Activated CD4-positive, alpha-beta T cell treated with anti-CD3 and anti-CD28 coated beads for 24 hours (primary cell): ENCODE results near the gene WDR93.

ENCODE experiments used
- DNase-seq, 2 donors: peaks; one replicate each; pipeline ENCODE4 v3.0.0-alpha.2; 2020; ENCODE audit warnings: low read depth in 2 of 2

Gene WDR93

DNA sequence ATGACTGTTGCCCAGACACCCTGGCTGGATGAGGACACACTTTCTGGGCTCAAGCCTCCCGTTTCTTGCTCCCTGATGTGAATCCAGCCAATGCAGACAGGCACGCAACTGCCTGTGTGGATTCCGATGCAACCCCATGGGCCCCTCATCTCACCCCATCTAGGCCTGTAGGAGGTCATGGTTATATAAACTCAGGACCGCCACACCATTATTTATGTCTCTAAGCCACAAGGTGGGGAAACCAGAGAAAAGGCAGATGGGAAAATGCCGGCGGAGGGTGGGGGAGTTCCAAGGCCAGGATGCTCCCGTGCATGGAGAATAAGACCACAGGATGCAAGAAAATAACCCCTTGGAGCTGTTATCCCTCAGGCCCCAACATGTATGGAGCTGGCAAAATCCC, 58.4 kb downstream of the WDR93 start:
- DNase-seq, result no peak

DNA sequence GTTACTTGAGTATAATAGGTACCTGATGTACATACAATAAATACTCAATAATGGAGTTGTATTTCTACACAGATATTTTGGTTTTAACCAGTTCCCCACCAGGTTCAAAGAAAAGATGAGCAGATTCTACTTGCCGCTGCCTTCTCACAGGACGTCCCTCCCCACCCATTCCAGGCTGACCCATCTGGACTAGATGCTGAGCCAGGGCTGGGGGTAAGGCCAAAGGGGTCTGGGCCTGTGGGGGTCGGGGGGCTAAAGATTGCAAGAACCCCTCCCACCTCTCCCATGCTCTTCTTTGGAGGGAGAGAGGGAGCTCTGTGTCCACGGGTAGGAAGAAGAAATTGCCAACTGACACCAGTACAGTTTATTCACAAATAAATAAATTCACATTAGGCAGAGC, 58.9 kb downstream of the WDR93 start:
- DNase-seq, result no peak

DNA sequence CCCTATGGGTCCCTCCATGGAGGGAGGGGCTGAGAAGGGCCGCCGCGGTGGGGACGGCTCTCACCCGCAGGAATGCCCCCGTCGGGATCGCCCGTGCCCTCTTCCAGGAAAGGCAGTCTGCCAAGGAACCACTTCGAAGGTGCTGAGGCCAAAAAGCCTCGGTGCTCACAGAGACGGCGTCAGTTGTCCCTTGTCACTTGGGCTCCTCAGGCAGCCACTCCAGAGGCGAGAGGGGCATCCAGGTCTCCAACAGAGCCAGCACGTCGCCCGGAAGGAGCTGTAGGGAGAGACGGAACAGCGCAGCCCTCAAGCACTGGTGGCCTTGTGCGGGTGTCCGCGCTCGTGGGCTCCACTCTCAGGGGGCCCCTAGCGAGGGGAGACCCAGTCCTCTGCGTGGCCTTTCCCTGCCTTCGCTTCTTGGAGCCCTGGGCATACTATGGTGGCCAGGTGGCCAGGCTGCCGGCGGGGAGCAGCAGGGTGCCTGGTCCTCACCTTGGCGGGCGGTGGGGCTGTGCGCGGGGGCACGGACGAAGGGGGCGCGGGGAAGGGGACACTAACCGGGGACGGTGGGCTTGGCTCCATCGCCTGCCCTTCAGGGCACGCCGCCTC, 59.4 kb downstream of the WDR93 start:
- DNase-seq, result no peak

DNA sequence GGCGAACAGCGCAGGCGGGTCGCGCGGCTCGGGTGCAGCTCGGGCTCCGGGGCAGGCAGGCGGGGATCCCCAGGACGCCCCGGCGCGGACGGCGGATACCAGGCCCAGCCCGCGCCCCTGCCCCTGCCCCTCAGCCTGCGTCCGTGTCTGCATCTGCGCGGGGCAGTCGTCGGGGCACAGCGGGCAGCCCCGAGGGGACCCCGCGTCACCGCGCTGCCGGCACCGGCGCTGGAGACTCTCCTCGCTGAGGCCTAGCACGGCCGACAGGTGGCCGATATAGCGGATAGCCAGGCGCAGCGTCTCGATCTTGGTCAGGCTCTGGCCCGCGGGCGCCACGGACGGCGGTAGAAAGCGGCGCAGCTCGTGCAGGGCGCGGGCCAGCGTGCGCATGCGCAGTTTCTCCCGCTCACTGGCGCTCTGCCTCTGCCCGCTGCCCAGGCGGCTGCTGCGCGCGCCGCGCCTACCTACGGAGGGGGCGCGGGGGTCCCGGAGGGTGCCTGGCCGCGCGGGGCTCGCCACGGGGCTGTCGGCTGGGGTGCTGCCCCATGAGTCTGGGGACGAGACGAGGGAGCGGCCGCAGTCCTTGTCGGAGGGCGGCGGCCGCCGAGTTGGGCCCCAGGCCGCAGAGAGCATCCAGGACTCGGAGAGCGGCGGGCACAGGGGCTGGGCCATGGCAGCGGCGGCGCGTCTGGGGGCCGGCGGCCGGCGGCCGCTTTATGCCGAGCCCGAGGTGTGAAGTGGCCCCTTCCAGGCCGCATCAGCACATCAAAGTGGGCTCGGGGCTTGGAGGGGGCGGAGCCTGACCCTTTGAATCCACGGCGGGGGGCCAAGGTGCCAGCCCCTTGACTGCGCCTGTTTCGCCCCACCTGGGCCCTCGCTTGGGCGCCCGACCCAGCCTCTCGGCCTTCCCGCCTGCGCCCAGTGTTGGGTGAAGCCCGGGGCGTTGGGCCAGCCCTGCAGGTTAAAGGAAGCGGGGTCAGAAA, 60.2 kb downstream of the WDR93 start, which contains the start of gene MESP1:
TSS of gene MESP1 (minus strand) at position 690 of the 983 bp plus-strand sequence. CDS start at position 672, 18 bp downstream.
- peak; percentile 71 to 77 for DNase-seq

DNA sequence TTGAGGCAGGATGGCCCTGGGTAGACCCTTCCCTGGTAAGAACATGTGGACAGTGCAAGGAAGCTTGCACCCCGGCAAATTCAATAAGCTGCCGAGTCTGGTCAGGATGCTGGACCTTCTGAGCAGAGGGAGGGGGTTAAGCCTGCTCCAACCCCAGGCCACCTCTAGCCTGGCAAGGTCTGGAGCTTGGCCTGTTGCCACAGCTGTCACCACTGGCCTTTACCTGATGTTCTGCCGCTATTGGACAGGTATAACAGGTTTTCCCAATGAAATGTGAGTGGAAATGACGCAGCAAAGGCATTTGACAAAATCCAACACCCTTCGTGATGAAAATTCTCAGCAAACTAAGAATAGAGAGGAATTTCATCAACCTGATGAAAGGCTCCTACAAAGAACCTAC, 61.1 kb downstream of the WDR93 start:
- no peak for DNase-seq

- no peak for DNase-seq
Measured at GRCh38 chr15:89753855-89754254, 63.2 kb downstream of the WDR93 start.

- DNase-seq, result no peak
Measured at GRCh38 chr15:89754361-89755154, 63.9 kb downstream of the WDR93 start.

DNA sequence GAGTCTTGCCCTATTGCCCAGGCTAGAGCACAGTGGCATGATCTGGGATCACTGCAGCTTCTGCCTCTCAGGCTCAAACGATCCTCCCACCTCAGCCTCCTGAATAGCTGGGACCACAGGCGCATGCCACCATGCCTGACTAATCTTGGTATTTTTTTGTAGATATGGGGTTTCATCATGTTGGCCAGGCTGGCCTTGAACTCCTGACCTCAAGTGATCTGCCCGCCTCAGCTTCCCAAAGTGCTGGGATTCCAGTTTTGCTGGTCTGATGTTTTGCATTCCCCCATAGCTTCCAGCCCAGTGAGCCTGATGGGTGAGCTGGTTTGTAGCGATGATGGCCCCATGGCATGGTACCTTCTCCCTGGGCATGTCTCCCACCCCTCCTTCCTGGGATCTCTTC, 65.1 kb downstream of the WDR93 start:
- no peak for DNase-seq

- DNase-seq, result no peak
Measured at GRCh38 chr15:89756897-89757296, 66.3 kb downstream of the WDR93 start.

- no peak for DNase-seq
Measured at GRCh38 chr15:89758283-89758682, 67.7 kb downstream of the WDR93 start.

- no peak for DNase-seq
Measured at GRCh38 chr15:89758981-89759380, 68.4 kb downstream of the WDR93 start.

- DNase-seq, result no peak
Measured at GRCh38 chr15:89759835-89760234, 69.2 kb downstream of the WDR93 start.

- peak; percentile 46 to 72 for DNase-seq
Measured at GRCh38 chr15:89760303-89761008, 69.8 kb downstream of the WDR93 start.

DNA sequence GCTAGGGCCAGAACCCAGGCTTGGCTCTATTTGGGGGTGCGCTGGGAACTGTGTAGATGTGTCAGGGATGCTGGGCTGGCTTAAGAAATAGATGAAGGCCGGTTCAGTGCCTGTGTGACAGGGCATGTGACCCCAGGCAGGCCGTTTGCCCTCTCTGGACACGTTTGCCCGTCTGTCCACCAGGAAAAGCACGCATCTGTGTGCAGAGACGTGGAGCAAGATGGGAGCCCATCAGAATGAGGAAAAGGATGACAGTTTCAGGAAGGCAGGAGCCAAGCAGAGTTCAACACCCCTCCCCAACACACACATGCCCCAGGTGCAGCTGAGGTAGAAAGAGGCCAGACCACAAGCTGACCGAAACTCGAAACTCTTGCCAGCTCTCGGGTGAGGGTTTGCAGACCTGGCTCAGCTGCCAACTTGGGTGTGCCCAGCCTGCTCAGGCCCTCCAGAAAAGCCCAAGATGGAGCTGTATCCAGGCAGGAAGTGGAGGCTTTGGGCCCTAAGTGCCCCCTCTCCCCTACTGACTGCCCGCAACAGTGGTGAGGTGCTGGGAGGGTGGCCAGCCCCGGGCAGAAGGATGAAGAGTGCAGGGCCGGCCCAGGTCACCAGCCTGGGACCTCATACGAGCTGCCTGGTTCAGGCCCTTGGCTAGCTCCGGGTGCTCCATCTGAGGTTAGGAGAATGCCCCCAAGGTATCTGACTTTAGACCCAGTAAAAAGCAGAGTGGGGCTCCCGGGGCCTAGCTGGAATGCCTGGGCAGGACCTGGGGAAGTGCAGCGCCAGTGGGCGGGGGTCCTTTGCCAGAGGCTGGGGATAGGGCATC, 70.6 kb downstream of the WDR93 start:
- DNase-seq, result no peak

DNA sequence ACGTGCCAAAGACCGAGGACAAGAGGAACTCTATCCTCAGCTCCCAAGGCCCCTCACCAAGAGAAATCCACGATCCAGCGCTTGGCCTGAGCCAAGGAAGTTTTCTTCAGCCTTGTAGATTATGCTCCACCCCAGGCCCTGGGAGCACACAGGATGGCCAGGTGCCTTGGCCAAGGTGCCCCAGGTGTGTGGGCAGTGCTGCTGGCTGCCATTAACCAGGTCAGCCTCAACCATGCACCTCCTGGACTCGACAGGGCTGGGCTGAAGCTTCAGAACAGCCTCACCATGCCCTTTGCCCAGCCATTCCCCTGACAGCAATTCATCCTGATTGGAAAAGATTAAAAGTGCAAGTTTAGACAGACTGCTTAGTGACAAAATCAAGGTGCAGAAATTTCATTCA, 71.3 kb downstream of the WDR93 start:
- DNase-seq, result no peak

GRCh38 chr15:89765694-89766093, 75.1 kb downstream of the WDR93 start:
- no peak for DNase-seq

- DNase-seq, result no peak
Measured at GRCh38 chr15:89766357-89767311, 76.0 kb downstream of the WDR93 start.

- no peak for DNase-seq
Measured at GRCh38 chr15:89767411-89767915, 76.9 kb downstream of the WDR93 start.

DNA sequence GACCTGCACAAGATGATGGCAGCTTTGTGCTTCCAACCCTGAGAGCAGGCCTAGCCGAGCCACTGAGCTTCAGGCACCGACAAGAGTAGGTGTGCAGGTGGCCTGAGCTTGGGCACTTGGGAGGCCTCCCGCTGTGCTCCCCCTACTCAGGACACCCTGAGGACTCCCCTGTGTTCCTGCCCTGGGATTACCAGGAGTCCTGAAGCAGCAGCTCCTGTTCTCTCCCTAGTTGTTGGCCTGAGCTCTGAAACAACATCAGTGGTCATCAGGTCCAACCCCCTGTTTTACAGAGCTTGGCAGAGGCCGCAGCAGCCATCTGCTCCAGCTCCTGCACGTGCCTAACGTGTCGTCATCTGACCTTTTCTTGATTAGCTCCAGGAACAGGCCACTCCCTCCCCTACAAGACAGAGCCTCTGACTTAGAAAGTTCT, 77.5 kb downstream of the WDR93 start:
- DNase-seq, result no peak
